ENCODE data around the gene IFNAR2.

IFNAR2 gene

GRCh38 chr21:33270986-33271385 lies 41.2 kb downstream of the IFNAR2 start:
- DNase-seq = no peak

- DNase-seq = no peak
Observed at GRCh38 chr21:33273044-33273443, 43.3 kb downstream of the IFNAR2 start.

- DNase-seq = no peak
Observed at GRCh38 chr21:33278721-33279120, 49.0 kb downstream of the IFNAR2 start.

GRCh38 chr21:33279330-33279820 lies 49.6 kb downstream of the IFNAR2 start:
- no peak for DNase-seq

Data from CD4-positive, alpha-beta T cell treated with Interferon gamma for 1 hour (primary cell).